Mesothelial cell of epicardium (in vitro differentiated cells): ENCODE results near the gene PIK3AP1. TPM values are rescaled to one million over a fixed set of nuclear protein-coding genes. Genes with fewer than 3 reads are reported as not detected.

Experiments used
- DNase-seq, 2 experiments: peaks; one replicate each; pipeline ENCODE4 v3.0.0; 2021; ENCODE audit warnings: low spot score in 2 of 2; ENCODE audit not compliant: unreplicated experiment in 2 of 2
- H3K27ac Mint-ChIP-seq: 2 replicates; pipeline ENCODE4 v1.8.0; 2021; ENCODE audit warnings: mixed read lengths
- H3K27me3 Mint-ChIP-seq: 2 replicates; pipeline ENCODE4 v1.8.0; 2021; ENCODE audit warnings: low read depth, mixed read lengths
- H3K36me3 Mint-ChIP-seq: 2 replicates; pipeline ENCODE4 v1.8.0; 2021; ENCODE audit warnings: mixed read lengths
- H3K4me1 Mint-ChIP-seq: 2 replicates; pipeline ENCODE4 v1.8.0; 2021; ENCODE audit warnings: mixed read lengths
- H3K4me3 Mint-ChIP-seq: 2 replicates; pipeline ENCODE4 v1.8.0; 2021; ENCODE audit warnings: mild to moderate bottlenecking, moderate library complexity, mixed read lengths
- H3K9me3 Mint-ChIP-seq: 2 replicates; pipeline ENCODE4 v1.8.0; 2021; ENCODE audit warnings: mixed read lengths
- total RNA-seq: library from RNA; stranded (reverse); gene quantifications from 3 replicates; pipeline ENCODE4 v1.2.1, GENCODE V29; 2021
- TF ChIP-seq, protein P1 (sequence below): fragments of 200-600 bp; sonication (generic); IDR thresholded peaks from one replicate; pipeline ENCODE4 v1.5.0; 2021; ENCODE audit warnings: antibody characterized with exemption; ENCODE audit not compliant: unreplicated experiment

PIK3AP1 gene
- total RNA-seq, 1 donor from 2014 or later: 0.36 TPM

- TF ChIP-seq, protein P1, sequence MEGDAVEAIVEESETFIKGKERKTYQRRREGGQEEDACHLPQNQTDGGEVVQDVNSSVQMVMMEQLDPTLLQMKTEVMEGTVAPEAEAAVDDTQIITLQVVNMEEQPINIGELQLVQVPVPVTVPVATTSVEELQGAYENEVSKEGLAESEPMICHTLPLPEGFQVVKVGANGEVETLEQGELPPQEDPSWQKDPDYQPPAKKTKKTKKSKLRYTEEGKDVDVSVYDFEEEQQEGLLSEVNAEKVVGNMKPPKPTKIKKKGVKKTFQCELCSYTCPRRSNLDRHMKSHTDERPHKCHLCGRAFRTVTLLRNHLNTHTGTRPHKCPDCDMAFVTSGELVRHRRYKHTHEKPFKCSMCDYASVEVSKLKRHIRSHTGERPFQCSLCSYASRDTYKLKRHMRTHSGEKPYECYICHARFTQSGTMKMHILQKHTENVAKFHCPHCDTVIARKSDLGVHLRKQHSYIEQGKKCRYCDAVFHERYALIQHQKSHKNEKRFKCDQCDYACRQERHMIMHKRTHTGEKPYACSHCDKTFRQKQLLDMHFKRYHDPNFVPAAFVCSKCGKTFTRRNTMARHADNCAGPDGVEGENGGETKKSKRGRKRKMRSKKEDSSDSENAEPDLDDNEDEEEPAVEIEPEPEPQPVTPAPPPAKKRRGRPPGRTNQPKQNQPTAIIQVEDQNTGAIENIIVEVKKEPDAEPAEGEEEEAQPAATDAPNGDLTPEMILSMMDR: no peak
- no peaks in the 10 kb centered on the region for H3K9me3 Mint-ChIP-seq
- no peak overlapping the region for H3K27ac Mint-ChIP-seq
- H3K4me3 Mint-ChIP-seq: no peak overlapping the region
- peaks cover 27% of the 10 kb centered on the region for H3K27me3 Mint-ChIP-seq
- H3K36me3 Mint-ChIP-seq: no peaks in the 10 kb centered on the region
- DNase-seq: no peak
- peaks cover 27% of the 10 kb centered on the region for H3K4me1 Mint-ChIP-seq
Measured at GRCh38 chr10:96671211-96671890, 49.0 kb downstream of the PIK3AP1 start.

DNA sequence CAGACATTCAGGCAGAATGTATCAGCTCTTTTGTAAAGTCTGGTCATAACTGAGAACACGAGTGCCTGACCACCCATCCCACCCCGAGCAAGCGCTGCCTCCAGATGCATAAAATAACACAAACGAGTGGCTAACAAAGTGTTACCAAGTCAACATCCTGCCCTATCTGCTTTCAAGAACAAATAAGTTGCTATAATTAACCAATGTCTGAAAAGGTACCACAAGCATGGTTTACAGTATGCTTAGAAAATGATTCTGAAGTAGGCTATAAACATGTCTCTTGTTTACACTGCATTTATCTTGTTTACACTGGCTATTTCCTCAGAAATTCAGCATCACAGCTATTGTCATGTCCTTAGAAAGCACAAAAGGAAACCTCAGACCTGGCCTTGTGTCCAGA lies 49.5 kb downstream of the PIK3AP1 start:
- no peak for DNase-seq
- TF ChIP-seq, protein P1: no peak
- peaks cover 25% of the 10 kb centered on the region for H3K27me3 Mint-ChIP-seq
- no peak overlapping the region for H3K4me3 Mint-ChIP-seq
- no peaks in the 10 kb centered on the region for H3K36me3 Mint-ChIP-seq
- H3K9me3 Mint-ChIP-seq: no peaks in the 10 kb centered on the region
- H3K4me1 Mint-ChIP-seq: peaks cover 27% of the 10 kb centered on the region
- H3K27ac Mint-ChIP-seq: no peak overlapping the region

DNA sequence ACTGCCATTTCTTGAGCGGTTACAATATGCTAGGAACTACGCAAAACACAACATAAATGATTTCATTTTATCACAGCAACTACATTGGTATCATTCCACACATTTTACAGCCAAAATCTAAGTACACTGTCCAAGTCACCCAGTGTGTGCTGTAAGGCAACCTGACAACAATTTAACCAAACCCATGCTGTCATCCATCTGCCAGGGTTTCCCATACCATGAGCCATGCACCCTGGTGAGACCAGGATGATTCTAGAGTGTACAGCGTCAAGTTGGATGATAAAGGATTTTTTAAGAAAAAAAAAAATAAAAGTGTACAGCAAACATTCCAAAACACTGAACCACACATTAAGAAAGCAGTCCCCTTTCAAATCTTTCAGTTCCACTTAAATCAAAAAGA lies 52.9 kb downstream of the PIK3AP1 start:
- DNase-seq: no peak
- H3K4me1 Mint-ChIP-seq: peaks cover 5% of the 10 kb centered on the region
- no peak overlapping the region for H3K4me3 Mint-ChIP-seq
- H3K36me3 Mint-ChIP-seq: no peaks in the 10 kb centered on the region
- no peak overlapping the region for H3K27ac Mint-ChIP-seq
- H3K27me3 Mint-ChIP-seq: peaks cover 33% of the 10 kb centered on the region
- no peaks in the 10 kb centered on the region for H3K9me3 Mint-ChIP-seq
- TF ChIP-seq, protein P1: no peak

GRCh38 chr10:96666741-96667140 lies 53.6 kb downstream of the PIK3AP1 start:
- DNase-seq: no peak
- Mint-ChIP-seq H3K4me1 (no peaks in the 10 kb centered on the region), H3K27me3 (peaks cover 33% of the 10 kb centered on the region), H3K36me3 (no peaks in the 10 kb centered on the region), H3K4me3 (no peak overlapping the region), H3K9me3 (no peaks in the 10 kb centered on the region), H3K27ac (no peak overlapping the region)
- TF ChIP-seq, protein P1: no peak

DNA sequence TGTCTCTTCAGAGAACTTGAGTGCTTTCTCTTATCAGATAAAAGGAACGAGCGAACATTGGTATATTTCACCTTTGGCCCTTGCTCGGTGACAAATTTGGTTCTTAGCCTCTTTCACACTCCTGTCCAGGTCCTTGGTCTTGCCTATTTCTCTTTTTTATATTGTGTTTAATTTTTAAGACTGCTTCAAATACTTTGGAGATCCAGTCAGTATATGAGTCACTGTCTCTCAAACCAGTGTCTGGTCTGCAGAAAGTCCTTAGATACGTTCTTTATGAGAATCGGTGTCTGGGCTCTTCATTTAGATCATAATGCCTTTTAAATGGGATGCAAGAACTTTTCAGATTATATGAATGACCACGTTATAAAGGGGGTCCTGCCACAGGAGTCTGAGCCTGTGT lies 55.0 kb downstream of the PIK3AP1 start:
- TF ChIP-seq, protein P1: no peak

DNA sequence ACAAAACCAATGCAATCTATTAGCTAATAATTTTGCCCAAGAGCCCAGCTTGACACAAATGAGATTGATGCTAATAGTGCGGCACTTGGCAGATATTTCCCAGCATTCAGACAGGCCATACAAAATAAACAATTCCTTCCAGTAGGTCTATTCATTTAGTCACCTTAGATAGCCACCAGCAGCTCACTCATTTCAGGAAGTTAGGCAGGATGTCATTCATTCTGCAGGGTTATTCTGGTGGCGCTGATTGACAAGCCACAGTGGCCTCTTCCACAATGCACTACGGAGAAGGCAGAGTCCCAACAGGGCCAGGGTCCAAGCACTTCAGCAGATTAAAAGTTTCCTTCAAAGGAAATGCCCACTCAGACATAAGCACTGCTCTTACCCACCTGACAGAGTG lies 55.8 kb downstream of the PIK3AP1 start:
- H3K27ac Mint-ChIP-seq: no peak overlapping the region
- peaks cover 30% of the 10 kb centered on the region for H3K27me3 Mint-ChIP-seq
- H3K4me1 Mint-ChIP-seq: no peaks in the 10 kb centered on the region
- H3K36me3 Mint-ChIP-seq: no peaks in the 10 kb centered on the region
- TF ChIP-seq, protein P1: no peak
- H3K4me3 Mint-ChIP-seq: no peak overlapping the region
- H3K9me3 Mint-ChIP-seq: no peaks in the 10 kb centered on the region
- no peak for DNase-seq

More for the DNA sequence above, 55.0 kb downstream of the PIK3AP1 start:
- H3K27me3 Mint-ChIP-seq: peaks cover 28% of the 10 kb centered on the region
- H3K27ac Mint-ChIP-seq: no peak overlapping the region
- H3K9me3 Mint-ChIP-seq: no peaks in the 10 kb centered on the region
- H3K36me3 Mint-ChIP-seq: no peaks in the 10 kb centered on the region
- H3K4me3 Mint-ChIP-seq: no peak overlapping the region
- DNase-seq: no peak
- no peaks in the 10 kb centered on the region for H3K4me1 Mint-ChIP-seq
